ENCODE data around the gene COQ10B.

COQ10B gene

DNA sequence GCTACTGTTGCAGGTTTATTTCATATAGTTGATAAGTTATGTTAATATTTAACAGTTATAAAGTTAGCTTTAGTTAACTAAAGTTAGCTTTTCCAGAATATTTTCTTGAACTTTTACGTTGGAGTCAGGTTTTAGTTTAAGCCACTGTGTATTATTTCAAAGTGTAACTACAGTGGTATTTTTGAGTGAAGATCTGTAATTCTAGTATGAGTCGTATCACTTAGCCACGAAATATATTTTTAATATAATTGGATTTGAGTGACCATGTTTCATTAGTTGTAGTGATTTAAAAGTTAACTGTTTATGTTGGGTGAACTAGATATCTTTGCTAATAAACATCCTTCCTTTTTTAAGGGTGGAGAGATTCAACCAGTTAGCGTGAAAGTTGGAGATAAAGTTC is 49.3 kb downstream of the COQ10B start:
- no peak for DNase-seq

DNA sequence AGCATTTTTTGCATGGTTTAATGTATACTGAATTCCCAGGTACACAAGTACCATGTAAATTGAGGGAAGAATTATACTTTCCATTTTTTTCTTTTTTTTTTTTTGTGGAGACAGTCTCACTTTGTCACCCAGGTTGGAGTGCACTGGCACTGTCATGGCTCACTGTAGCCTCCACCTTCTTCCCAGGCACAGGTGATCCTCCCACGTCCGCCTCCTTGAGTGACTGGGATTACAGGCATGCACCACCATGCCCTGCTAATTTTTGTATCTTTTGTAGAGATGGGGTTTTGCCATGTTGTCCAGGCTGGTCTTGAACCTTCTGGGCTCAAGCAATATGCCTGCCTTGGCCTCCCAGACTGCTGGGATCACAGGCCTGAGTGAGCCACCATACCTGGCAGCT is 50.6 kb downstream of the COQ10B start:
- DNase-seq: no peak

- DNase-seq: no peak
Observed at GRCh38 chr2:197504512-197504911, 51.2 kb downstream of the COQ10B start.

DNA sequence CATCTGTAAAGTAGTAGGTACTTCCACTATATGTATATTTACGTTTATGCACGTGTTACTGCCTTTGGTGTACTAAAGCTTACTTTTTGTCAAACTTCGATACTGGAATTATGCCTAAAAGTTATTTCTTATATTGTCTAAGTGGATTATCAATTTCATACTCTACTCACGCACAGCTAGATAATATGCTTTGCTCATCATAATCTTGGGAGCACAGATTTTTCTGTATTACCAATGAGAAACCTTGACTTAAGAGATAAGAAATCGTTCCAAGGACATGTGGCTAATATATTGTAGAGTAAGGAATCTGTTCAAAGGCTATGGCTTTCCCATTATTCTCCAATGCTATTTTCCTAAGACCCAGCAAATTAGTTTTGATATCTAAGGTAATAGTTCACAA is 53.3 kb downstream of the COQ10B start:
- DNase-seq: no peak

GRCh38 chr2:197513915-197514314 is 60.6 kb downstream of the COQ10B start:
- DNase-seq: no peak

DNA sequence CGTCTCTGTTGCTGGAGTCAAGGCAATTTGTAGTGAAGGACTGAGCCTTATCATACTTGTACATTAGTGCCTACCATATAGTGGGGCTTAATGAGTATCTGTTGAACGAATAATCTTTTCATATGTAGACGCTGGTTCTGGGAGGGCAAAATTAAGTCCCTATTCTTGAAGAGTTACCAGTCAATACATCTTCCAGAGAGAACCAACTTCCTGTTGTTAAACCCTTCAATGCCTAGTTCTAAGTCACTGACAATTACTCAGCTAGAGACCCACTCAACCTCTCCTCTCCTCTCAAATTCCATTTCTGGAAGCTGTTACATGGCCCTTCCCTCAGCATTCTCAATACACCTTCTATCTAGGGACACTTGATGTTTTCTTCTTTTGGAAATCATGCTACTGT is 61.4 kb downstream of the COQ10B start:
- DNase-seq: no peak

- DNase-seq: no peak
Observed at GRCh38 chr2:197515315-197515738, 62.0 kb downstream of the COQ10B start.

DNA sequence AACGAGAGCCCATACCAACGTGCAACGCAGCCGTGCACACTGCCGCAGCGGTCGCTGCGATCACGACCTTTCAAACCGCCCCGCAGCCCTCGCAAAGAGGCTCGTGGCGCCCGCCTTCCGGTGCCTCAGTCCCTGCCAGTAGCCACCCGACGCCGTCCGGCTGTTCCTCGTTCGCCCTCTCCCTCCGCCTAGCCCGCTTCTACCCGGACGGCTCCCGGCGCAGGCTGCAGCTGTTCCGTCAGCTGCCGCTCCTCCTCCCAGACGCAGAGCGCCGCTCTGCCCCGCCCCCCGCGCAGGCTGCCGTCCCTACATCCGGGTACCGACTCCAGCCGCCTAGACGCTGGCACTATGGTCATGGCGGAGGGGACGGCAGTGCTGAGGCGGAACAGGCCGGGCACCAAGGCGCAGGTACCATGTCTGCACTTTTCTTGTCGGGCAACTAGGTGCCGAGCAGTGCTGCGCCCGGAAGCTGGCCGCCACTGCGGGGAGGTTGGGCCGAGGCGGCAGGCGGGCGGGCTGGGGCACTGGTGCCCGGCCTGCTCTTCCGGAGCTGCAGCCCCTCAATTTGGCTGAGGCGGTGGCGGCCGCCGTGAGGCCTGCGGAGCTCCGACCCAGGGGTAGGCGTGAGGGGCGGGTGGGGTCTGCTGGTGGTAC is 62.5 kb downstream of the COQ10B start, which contains the start of gene MOB4:
TSS of gene MOB4 (plus strand) at position 328 of the 654 bp plus-strand sequence. CDS start at position 349, 21 bp downstream.
- peak; percentile 83 for DNase-seq

DNA sequence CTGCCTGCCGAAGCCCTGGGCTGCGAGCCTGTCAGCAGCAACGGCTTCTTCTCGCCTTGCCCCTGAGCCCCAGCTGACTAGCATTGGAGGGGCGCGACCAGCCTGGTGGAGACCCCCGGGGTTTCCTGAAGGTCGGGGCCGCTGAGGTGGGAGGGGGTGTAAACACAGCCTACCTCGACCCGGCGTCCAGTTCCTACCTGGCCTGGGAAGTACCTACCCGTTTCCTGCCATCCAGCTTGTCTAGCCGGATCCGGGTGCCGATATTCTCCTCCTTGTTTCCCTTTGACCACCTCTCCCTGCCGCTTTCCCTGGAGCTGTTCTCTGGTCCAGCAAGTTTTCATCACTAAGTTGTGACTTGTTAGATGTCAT is 63.0 kb downstream of the COQ10B start:
- DNase-seq: no peak

- no peak for DNase-seq
Observed at GRCh38 chr2:197517150-197517549, 63.8 kb downstream of the COQ10B start.
